Measurements from ENCODE around the gene PAFAH1B2. TPM values are rescaled to one million over a fixed set of nuclear protein-coding genes. Genes with fewer than 3 reads are reported as not detected.
"Not testable (repeated sequence)": the region's sequence is repeated elsewhere in the genome, so short reads cannot be mapped to it uniquely, and the experiment has no call there.

The PAFAH1B2 gene
- total RNA-seq, 1 donor from 2014 or later = 203 TPM

DNA sequence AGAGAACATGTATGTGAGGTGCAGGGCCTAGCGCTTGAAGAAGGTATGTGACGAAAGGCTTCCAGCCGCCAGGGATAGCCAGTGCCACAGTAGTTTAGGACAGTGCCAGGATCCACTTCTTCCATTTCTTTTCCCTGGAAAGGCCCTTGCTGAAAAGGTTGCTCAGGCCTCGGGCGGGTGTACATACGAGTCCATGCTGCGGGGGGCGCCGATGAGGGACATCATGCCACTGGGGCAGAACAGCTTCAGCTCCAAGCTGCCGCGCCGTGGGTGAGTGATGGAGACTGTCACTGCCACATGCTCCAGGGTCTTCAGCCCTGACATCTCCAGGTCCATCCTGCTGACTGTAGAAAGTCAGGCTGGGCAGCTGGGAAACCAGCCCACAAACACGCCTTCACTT is 64.6 kb downstream of the PAFAH1B2 start:
- DNase-seq (ENCODE audit: low spot score); H2AFZ ChIP-seq (replicated peaks); H3K4me1 Mint-ChIP-seq; H3K36me3 ChIP-seq; H3K27me3 ChIP-seq; H4K20me1 ChIP-seq (ENCODE audit: low read depth); H3K9me3 Mint-ChIP-seq; H3K27ac Mint-ChIP-seq; H3K27ac ChIP-seq; H3F3A ChIP-seq (ENCODE audit: low read depth); H3K4me1 ChIP-seq; H3K9ac ChIP-seq; H3K27me3 Mint-ChIP-seq (ENCODE audit: insufficient read depth, low read depth); H3K4me3 Mint-ChIP-seq; H3K4me3 ChIP-seq; H3K9me3 ChIP-seq (ENCODE audit: low read depth); H3K4me2 ChIP-seq; H3K79me2 ChIP-seq (ENCODE audit: low read depth): not testable (repeated sequence)
- peaks cover 15% of the 10 kb centered on the region for H3K36me3 Mint-ChIP-seq
- TF ChIP-seq, protein P1, sequence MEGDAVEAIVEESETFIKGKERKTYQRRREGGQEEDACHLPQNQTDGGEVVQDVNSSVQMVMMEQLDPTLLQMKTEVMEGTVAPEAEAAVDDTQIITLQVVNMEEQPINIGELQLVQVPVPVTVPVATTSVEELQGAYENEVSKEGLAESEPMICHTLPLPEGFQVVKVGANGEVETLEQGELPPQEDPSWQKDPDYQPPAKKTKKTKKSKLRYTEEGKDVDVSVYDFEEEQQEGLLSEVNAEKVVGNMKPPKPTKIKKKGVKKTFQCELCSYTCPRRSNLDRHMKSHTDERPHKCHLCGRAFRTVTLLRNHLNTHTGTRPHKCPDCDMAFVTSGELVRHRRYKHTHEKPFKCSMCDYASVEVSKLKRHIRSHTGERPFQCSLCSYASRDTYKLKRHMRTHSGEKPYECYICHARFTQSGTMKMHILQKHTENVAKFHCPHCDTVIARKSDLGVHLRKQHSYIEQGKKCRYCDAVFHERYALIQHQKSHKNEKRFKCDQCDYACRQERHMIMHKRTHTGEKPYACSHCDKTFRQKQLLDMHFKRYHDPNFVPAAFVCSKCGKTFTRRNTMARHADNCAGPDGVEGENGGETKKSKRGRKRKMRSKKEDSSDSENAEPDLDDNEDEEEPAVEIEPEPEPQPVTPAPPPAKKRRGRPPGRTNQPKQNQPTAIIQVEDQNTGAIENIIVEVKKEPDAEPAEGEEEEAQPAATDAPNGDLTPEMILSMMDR (IDR thresholded peaks at IDR 0.05) = peak; percentile 5

DNA sequence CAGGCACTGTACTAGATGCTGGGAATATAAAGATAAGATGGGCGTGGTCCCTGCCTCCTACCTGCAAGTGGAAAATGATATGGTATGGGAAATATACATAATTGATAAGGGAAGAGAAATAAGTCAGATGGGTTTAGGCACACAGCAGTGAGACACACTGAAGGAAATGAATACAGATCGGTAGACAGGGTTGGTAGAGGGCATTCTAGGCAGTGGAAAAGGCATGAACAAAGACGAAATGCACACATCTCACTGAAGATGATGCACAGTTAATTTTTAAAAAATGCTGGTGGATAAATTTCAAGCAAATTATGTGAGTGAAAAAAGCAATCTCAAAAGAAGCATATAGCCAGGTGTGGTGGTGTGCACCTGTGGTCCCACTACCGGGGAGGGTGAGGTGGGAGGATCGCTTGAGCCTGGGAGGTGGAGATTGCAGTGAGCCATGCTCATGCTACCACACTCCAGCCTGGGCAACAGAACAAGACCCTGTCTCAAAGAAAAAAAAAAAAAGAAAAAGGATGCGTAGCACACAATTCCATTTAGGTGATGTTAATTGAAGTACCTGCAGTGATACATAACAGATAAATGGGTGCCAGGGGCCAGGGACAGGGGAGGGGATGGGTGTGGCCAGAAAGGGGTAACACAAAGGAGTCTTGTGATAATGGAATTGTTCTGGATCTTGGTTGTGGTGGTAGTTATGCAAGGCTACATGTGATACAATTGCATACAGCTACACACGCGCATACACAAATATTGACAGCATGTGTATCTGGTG is 65.5 kb downstream of the PAFAH1B2 start:
- H2AFZ ChIP-seq (replicated peaks); H3K27ac ChIP-seq; H3F3A ChIP-seq (ENCODE audit: low read depth); H3K4me3 ChIP-seq; DNase-seq (ENCODE audit: low spot score); H3K36me3 ChIP-seq; H3K4me1 ChIP-seq; H3K9me3 Mint-ChIP-seq; H4K20me1 ChIP-seq (ENCODE audit: low read depth); H3K27me3 ChIP-seq; H3K27me3 Mint-ChIP-seq (ENCODE audit: insufficient read depth, low read depth); H3K9ac ChIP-seq; H3K4me2 ChIP-seq; H3K9me3 ChIP-seq (ENCODE audit: low read depth); H3K4me3 Mint-ChIP-seq; H3K27ac Mint-ChIP-seq; H3K4me1 Mint-ChIP-seq; H3K79me2 ChIP-seq (ENCODE audit: low read depth): not testable (repeated sequence)
- peaks cover 12% of the 10 kb centered on the region for H3K36me3 Mint-ChIP-seq

DNA sequence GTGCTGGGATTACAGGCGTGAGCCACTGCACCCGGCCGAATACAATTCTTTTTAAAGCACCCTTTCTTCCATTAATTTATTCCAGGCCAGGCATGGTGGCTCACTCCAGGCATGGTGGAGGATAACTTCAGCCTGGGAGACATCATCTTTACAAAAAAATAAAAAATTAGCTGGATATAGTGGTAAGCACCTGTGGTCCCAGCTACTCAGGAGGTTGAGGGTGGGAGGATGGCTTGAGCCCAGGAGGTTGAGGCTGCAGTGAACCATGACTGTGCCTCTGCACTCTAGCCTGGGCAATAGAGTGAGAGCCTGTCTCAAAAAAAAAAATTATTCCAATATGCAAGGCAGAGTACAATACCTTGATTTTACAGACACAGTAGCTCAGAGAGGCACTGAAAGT is 66.5 kb downstream of the PAFAH1B2 start:
- peaks cover 2% of the 10 kb centered on the region for H3K27me3 Mint-ChIP-seq (ENCODE audit: insufficient read depth, low read depth)
- H3K36me3 Mint-ChIP-seq = peaks cover 4% of the 10 kb centered on the region
- TF ChIP-seq, protein P1 (IDR thresholded peaks at IDR 0.05) = no peak
- TF ChIP-seq EZH2 (IDR thresholded peaks at IDR 0.05) = no peak
- TF ChIP-seq EZH2phosphoT487 (IDR thresholded peaks at IDR 0.05) = no peak
- H3K9me3 Mint-ChIP-seq = no peaks in the 10 kb centered on the region
- H3F3A ChIP-seq (ENCODE audit: low read depth) = peaks cover 10% of the 10 kb centered on the region
- no peaks in the 10 kb centered on the region for H3K36me3 ChIP-seq
- no peak overlapping the region for H3K4me3 Mint-ChIP-seq
- no peak for DNase-seq (ENCODE audit: low spot score)
- no peak overlapping the region for H3K27ac ChIP-seq
- H3K27me3 ChIP-seq = no peaks in the 10 kb centered on the region
- H3K4me1 ChIP-seq = peaks cover 8% of the 10 kb centered on the region
- no peaks in the 10 kb centered on the region for H3K9me3 ChIP-seq (ENCODE audit: low read depth)
- no peak overlapping the region for H2AFZ ChIP-seq (replicated peaks)
- peaks cover 11% of the 10 kb centered on the region for H3K4me1 Mint-ChIP-seq
- H3K4me3 ChIP-seq = no peak overlapping the region
- no peak overlapping the region for H3K27ac Mint-ChIP-seq
- no peak overlapping the region for H3K9ac ChIP-seq
- H3K79me2 ChIP-seq (ENCODE audit: low read depth) = no peaks in the 10 kb centered on the region
- H3K4me2 ChIP-seq = no peak overlapping the region
- H4K20me1 ChIP-seq (ENCODE audit: low read depth) = no peaks in the 10 kb centered on the region

DNA sequence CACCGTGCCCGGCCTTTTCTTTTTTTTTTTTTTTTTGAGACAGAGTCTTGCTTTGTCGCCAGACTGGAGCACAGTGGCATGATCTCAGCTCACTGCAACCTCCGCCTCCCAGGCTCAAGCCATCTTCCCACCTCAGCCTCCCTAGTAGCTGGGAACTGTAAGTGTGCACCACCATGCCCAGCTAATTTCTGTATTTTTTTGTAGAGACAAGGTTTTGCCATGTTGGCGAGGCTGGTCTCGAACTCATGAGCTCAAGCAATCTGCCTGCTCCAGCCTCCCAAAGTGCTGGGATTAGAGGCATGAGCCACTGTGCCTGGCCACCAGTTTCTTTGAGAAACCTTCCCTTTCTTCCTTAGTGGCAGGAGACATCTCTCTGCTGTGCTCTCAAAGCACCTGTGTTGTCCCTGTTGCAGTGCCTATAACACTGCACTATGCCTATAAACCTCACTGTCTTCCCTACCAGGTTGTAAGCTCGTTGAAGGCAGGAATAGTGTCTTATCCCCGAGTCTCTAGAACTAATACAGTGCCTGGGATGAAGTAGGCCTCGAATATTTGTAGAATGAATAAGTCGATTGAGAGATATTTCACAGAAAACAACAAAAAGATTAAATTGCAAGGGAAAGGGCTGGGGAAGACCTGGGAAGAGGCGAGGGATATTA is 68.7 kb downstream of the PAFAH1B2 start:
- Mint-ChIP-seq H3K36me3 (peaks cover 4% of the 10 kb centered on the region), H3K27ac (no peak overlapping the region), H3K9me3 (no peaks in the 10 kb centered on the region), H3K27me3 (ENCODE audit: insufficient read depth, low read depth) (peaks cover 2% of the 10 kb centered on the region), H3K4me3 (no peak overlapping the region), H3K4me1 (peaks cover 11% of the 10 kb centered on the region)
- H2AFZ ChIP-seq (replicated peaks) = no peak overlapping the region
- no peak overlapping the region for H3K27ac ChIP-seq
- H3K4me3 ChIP-seq = no peak overlapping the region
- no peaks in the 10 kb centered on the region for H3K79me2 ChIP-seq (ENCODE audit: low read depth)
- H3K9ac ChIP-seq = no peak overlapping the region
- H3K4me2 ChIP-seq = no peak overlapping the region
- H3K36me3 ChIP-seq = no peaks in the 10 kb centered on the region
- H4K20me1 ChIP-seq (ENCODE audit: low read depth) = no peaks in the 10 kb centered on the region
- TF ChIP-seq EZH2phosphoT487 (IDR thresholded peaks at IDR 0.05) (no peak), EZH2 (IDR thresholded peaks at IDR 0.05) (no peak)
- TF ChIP-seq, protein P1 (IDR thresholded peaks at IDR 0.05) = no peak
- no peak for DNase-seq (ENCODE audit: low spot score)
- H3K27me3 ChIP-seq = no peaks in the 10 kb centered on the region
- peaks cover 8% of the 10 kb centered on the region for H3K4me1 ChIP-seq
- no peaks in the 10 kb centered on the region for H3K9me3 ChIP-seq (ENCODE audit: low read depth)
- H3F3A ChIP-seq (ENCODE audit: low read depth) = peaks cover 10% of the 10 kb centered on the region
